SU-DHL-6 (cell line): ENCODE results near the gene BIRC7.

Experiments
- H2AFZ ChIP-seq: fragments of 200-600 bp; sonication (generic); 2 replicates; pipeline ENCODE4 v1.6.1; 2014; ENCODE audit warnings: low read depth, mild to moderate bottlenecking, moderate library complexity, mixed read lengths, antibody characterized with exemption, low read length; ENCODE audit not compliant: severe bottlenecking
- H3F3A ChIP-seq: fragments of 200-600 bp; shearing (Covaris generic); 2 replicates; pipeline ENCODE4 v1.6.0; 2016; ENCODE audit warnings: antibody characterized with exemption, mild to moderate bottlenecking; ENCODE audit not compliant: insufficient read depth
- H3K27ac ChIP-seq: fragments of 200-600 bp; sonication (generic); 2 replicates; pipeline ENCODE4 v1.5.1; 2016; ENCODE audit warnings: low read depth, mild to moderate bottlenecking, low read length, moderate library complexity, mixed read lengths
- H3K27me3 ChIP-seq: fragments of 200-600 bp; sonication (generic), shearing (Covaris generic); 2 replicates; pipeline ENCODE4 v1.6.0; 2014; ENCODE audit warnings: mild to moderate bottlenecking, low read length
- H3K36me3 ChIP-seq: fragments of 200-600 bp; sonication (generic); 2 replicates; pipeline ENCODE4 v1.6.1; 2014; ENCODE audit warnings: mild to moderate bottlenecking, low read length, mixed read lengths
- H3K4me2 ChIP-seq: fragments of 300-600, 200-600 bp; shearing (Covaris generic), sonication (generic); 2 replicates; pipeline ENCODE4 v1.6.0; 2014; ENCODE audit warnings: low read length, low read depth, mild to moderate bottlenecking; ENCODE audit not compliant: poor library complexity, severe bottlenecking
- H3K4me3 ChIP-seq: fragments of 200-600 bp; sonication (generic); 2 replicates; pipeline ENCODE4 v1.5.1; 2014; ENCODE audit warnings: antibody characterized with exemption, low read length, mild to moderate bottlenecking, mixed read lengths; ENCODE audit not compliant: insufficient read depth, poor library complexity, severe bottlenecking
- H3K79me2 ChIP-seq: fragments of 200-600 bp; sonication (generic); 2 replicates; pipeline ENCODE4 v1.6.1; 2014; ENCODE audit warnings: mild to moderate bottlenecking, low read length, moderate library complexity; ENCODE audit not compliant: insufficient read depth
- H3K9ac ChIP-seq: fragments of 200-600 bp; sonication (generic); 2 replicates; pipeline ENCODE4 v1.7.0; 2014; ENCODE audit warnings: mild to moderate bottlenecking, low read length
- H3K9me2 ChIP-seq: fragments of 200-600 bp; sonication (generic); replicated peaks from 2 replicates; pipeline ENCODE4 v1.6.1; 2014; ENCODE audit warnings: low read length; ENCODE audit not compliant: insufficient read depth
- H3K9me3 ChIP-seq: fragments of 200-600 bp; sonication (generic); 2 replicates; pipeline ENCODE4 v1.6.1; 2014; ENCODE audit warnings: low read length, mixed read lengths; ENCODE audit not compliant: insufficient read depth
- H4K20me1 ChIP-seq: fragments of 200-600 bp; sonication (generic); 2 replicates; pipeline ENCODE4 v1.6.1; 2014; ENCODE audit warnings: low read depth, mild to moderate bottlenecking, antibody characterized with exemption, low read length, moderate library complexity, mixed read lengths
- EZH2phosphoT487 ChIP-seq: fragments of 200-600 bp; sonication (generic), shearing (Covaris generic); conservative IDR thresholded peaks from 2 replicates; pipeline ENCODE4 v1.6.1; 2018; ENCODE audit warnings: mild to moderate bottlenecking, antibody characterized with exemption, low read length, moderate library complexity, mixed read lengths
- TF ChIP-seq, protein P1 (sequence below): fragments of 200-600 bp; sonication (generic); IDR thresholded peaks from one replicate; pipeline ENCODE4 v1.5.1; 2017; ENCODE audit warnings: antibody characterized with exemption, mild to moderate bottlenecking, low read length, moderate library complexity; ENCODE audit not compliant: insufficient read depth, poor library complexity, severe bottlenecking

The BIRC7 gene

DNA sequence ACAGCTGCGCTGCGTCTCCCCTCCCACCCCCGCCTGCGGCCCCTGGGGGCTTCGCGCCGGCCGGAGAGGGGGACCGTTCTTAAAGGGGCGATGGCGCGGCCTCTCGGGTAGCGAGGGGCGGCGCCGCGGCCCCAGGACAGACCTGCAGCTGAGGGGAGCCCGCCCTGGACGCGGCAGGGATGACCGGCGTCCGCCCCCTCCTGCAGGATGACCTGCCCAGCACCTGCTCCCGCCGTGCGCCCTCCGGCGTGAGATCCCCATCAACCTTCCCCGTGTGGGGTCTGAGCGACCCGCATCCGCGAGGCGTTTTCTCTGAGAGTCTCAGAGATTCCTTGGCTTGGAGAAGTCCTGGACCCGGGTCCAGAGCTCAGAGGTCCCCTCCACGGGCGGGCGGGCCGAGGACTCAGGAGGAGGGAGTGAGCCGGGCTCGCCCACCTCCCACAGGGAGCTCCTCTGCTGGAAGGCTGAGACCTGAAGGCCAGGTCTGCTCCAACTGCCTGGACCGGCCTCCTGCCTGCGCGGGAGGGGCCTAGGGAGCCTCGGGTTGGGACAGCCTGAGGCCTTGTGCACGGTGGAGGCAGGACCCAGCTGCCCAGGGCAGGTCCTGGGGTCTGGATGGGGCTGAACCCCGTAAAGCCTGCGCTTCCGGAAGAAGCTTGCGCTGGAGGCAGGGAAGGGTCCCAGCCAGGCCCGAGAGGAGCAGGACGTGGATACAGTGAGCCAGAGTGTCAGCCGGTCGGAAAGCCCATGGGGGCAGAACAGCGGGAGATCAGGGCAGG, 19.1 kb downstream of the BIRC7 start:
- TF ChIP-seq, protein P1, sequence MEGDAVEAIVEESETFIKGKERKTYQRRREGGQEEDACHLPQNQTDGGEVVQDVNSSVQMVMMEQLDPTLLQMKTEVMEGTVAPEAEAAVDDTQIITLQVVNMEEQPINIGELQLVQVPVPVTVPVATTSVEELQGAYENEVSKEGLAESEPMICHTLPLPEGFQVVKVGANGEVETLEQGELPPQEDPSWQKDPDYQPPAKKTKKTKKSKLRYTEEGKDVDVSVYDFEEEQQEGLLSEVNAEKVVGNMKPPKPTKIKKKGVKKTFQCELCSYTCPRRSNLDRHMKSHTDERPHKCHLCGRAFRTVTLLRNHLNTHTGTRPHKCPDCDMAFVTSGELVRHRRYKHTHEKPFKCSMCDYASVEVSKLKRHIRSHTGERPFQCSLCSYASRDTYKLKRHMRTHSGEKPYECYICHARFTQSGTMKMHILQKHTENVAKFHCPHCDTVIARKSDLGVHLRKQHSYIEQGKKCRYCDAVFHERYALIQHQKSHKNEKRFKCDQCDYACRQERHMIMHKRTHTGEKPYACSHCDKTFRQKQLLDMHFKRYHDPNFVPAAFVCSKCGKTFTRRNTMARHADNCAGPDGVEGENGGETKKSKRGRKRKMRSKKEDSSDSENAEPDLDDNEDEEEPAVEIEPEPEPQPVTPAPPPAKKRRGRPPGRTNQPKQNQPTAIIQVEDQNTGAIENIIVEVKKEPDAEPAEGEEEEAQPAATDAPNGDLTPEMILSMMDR, result no peak
- no peak for TF ChIP-seq EZH2phosphoT487
- no peaks in the 10 kb centered on the region for H3K79me2 ChIP-seq
- no peak overlapping the region for H3K9ac ChIP-seq
- no peaks in the 10 kb centered on the region for H3K9me2 ChIP-seq
- no peak overlapping the region for H3K27ac ChIP-seq
- no peaks in the 10 kb centered on the region for H3F3A ChIP-seq
- no peak overlapping the region for H3K4me2 ChIP-seq
- no peaks in the 10 kb centered on the region for H3K9me3 ChIP-seq
- no peak overlapping the region for H2AFZ ChIP-seq
- no peak overlapping the region for H3K4me3 ChIP-seq
- H3K27me3 ChIP-seq, result no peaks in the 10 kb centered on the region
- H4K20me1 ChIP-seq, result no peaks in the 10 kb centered on the region
- H3K36me3 ChIP-seq, result no peaks in the 10 kb centered on the region

DNA sequence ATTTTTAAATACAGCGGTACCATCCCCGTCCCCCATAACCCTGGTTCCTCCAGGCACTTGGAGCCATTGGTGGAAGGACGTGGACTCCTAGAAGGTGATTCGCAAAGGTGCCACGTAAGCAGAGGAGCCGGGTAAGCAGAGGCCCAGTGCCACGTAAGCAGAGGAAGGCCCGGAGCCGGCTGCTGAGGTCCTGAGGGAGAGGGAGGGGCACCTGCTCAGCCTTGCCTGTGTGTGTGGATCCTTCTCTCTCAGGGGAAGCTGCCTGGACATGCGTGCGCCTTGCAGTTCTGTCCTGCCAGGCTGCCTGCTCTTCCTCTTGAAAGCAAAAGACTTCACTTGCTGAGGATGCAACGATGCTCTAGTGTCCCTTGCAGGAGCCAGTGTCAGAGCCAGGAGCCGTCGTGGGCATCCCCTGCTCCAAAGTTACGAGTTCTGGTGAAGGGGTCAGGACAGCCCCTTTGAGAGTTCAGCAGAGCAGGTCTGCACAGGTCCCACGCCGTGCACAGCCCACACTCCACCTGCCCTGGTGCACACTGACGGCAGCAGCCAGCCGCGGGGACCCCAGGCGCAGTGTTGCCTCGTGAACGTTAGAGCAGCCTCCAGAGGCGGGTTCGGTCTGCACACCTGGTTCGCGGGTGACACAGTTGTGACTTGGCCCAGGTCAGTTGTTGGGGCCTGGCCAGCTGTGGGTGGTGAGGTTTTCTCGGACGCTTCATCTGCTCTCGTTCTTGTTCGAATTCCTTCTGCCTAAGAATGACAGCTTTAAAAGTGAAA, 20.4 kb downstream of the BIRC7 start:
- Histone ChIP-seq H3K27ac (no peak overlapping the region), H3K79me2 (no peaks in the 10 kb centered on the region), H3F3A (no peaks in the 10 kb centered on the region), H3K36me3 (no peaks in the 10 kb centered on the region), H2AFZ (no peak overlapping the region), H3K9ac (no peak overlapping the region), H3K27me3 (no peaks in the 10 kb centered on the region; the same call in 1 of the 2 replicates), H3K4me2 (no peak overlapping the region), H4K20me1 (no peaks in the 10 kb centered on the region), H3K9me3 (no peaks in the 10 kb centered on the region), H3K9me2 (no peaks in the 10 kb centered on the region), H3K4me3 (no peak overlapping the region)
- TF ChIP-seq EZH2phosphoT487, result no peak
- TF ChIP-seq, protein P1, result no peak

DNA sequence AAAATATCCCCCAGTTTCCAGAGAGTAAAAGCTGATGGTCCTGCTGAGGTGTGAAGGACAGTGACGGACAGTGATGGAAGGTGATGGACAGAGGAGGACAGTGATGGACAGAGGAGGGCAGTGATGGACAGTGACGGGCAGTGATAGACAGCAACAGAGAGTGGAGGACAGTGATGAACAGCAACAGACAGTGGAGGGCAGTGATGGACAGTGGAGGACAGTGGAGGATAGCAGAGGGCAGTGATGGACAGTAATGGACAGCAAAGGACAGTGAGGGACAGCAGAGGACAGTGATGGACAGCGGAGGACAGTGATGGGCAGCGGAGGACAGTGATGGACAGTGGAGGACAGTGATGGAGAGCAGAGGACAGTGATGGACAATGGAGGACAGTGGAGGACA, 21.2 kb downstream of the BIRC7 start:
- no peak overlapping the region for H3K27ac ChIP-seq
- H3K9me2 ChIP-seq, result no peaks in the 10 kb centered on the region
- TF ChIP-seq, protein P1, result no peak
- no peak for TF ChIP-seq EZH2phosphoT487
- H3K27me3 ChIP-seq, result no peaks in the 10 kb centered on the region; the same call in 1 of the 2 replicates
- H3K4me3 ChIP-seq, result no peak overlapping the region
- no peak overlapping the region for H3K4me2 ChIP-seq
- H2AFZ ChIP-seq, result no peak overlapping the region
- H3K79me2 ChIP-seq, result no peaks in the 10 kb centered on the region
- no peak overlapping the region for H3K9ac ChIP-seq
- no peaks in the 10 kb centered on the region for H3K9me3 ChIP-seq
- no peaks in the 10 kb centered on the region for H4K20me1 ChIP-seq
- no peaks in the 10 kb centered on the region for H3F3A ChIP-seq
- no peaks in the 10 kb centered on the region for H3K36me3 ChIP-seq
